ENCODE data around the gene PEX19.
"Not testable (repeated sequence)": the region's sequence is repeated elsewhere in the genome, so short reads cannot be mapped to it uniquely, and the experiment has no call there.

The PEX19 gene

GRCh38 chr1:160284782-160285344 is at the start of gene PEX19:
Gene PEX19 (minus strand): TSS chr1:160285133. CDS start chr1:160285124, 9 bp downstream.
- peak; percentile 96 for DNase-seq

- no peak for DNase-seq
Measured at GRCh38 chr1:160332516-160332915, 47.6 kb upstream of the PEX19 start.

GRCh38 chr1:160330119-160330518 is 45.2 kb upstream of the PEX19 start:
- DNase-seq = no peak

GRCh38 chr1:160328184-160328583 is 43.3 kb upstream of the PEX19 start:
- DNase-seq = no peak

GRCh38 chr1:160326418-160326817 is 41.5 kb upstream of the PEX19 start:
- no peak for DNase-seq

- no peak for DNase-seq
Measured at GRCh38 chr1:160325252-160325651, 40.3 kb upstream of the PEX19 start.

- DNase-seq = no peak
Measured at GRCh38 chr1:160322831-160323230, 37.9 kb upstream of the PEX19 start.

GRCh38 chr1:160315359-160315758 is 30.4 kb upstream of the PEX19 start:
- no peak for DNase-seq

- DNase-seq = no peak
Measured at GRCh38 chr1:160309571-160309970, 24.6 kb upstream of the PEX19 start.

GRCh38 chr1:160309185-160309557 is 24.2 kb upstream of the PEX19 start:
- no peak for DNase-seq

- DNase-seq = no peak
Measured at GRCh38 chr1:160308451-160309184, 23.7 kb upstream of the PEX19 start.

GRCh38 chr1:160307118-160307791 is 22.3 kb upstream of the PEX19 start:
- no peak for DNase-seq

GRCh38 chr1:160300173-160300572 is 15.2 kb upstream of the PEX19 start:
- DNase-seq = no peak

GRCh38 chr1:160296036-160296435 is 11.1 kb upstream of the PEX19 start:
- no peak for DNase-seq

GRCh38 chr1:160293020-160293968 is 8.4 kb upstream of the PEX19 start:
- no peak for DNase-seq

GRCh38 chr1:160291248-160292220 is 6.6 kb upstream of the PEX19 start:
- peak; percentile 72 for DNase-seq

- DNase-seq = not testable (repeated sequence)
Measured at GRCh38 chr1:160287769-160288168, 2.8 kb upstream of the PEX19 start.

GRCh38 chr1:160285506-160285905 is 573 bp upstream of the PEX19 start:
- DNase-seq = no peak

GRCh38 chr1:160284220-160284781 is 632 bp downstream of the PEX19 start:
- peak; percentile 25 for DNase-seq

GRCh38 chr1:160282807-160283206 is 2.1 kb downstream of the PEX19 start:
- DNase-seq = no peak

- DNase-seq = no peak
Measured at GRCh38 chr1:160277987-160278386, 6.9 kb downstream of the PEX19 start.
